ENCODE data around the gene CBX4. TPM values are rescaled to one million over a fixed set of nuclear protein-coding genes. Genes with fewer than 3 reads are reported as not detected.
A peak's percentile ranks its signal among the peaks of the same experiment; 100 is the strongest.

The CBX4 gene
- total RNA-seq, 1 donor from 2014 or later: 6.8 TPM

DNA sequence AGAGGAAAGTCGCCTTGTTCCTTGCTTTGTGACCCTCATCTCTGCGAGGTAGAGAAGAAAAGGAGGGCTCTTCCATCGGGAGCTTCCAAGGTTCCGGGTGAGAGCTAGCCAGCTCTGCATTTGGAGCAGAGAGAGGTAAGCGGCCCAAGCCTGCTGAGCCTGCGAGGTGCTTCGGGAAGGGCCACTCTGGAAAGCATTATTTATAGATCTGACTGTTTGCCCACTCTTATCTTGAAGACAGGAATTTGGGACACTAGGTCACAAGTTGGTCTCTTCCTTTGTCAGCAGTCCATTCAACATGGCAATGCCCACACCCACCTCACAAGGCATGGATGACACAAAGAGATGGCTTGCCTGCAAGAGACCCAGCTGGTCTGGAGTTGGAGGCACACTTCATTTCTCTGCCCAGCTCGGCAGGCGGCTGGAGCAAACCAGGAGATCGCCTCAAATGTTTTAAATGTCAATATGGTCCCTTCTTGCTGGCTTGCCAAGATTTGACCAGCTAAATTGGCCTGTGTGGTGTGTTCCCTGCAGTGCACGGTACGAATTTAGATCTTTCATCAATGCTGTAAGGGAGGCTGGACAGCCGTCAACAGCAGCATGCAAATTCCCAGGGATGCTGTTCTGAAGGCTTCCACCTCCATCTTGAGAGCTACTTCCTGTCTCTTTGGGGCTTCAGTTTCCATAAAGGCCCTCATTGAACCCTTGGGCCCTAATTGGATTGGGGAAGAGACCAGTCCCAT, 19.5 kb downstream of the CBX4 start:
- H3K36me3 Mint-ChIP-seq (ENCODE audit: low read depth, unreplicated experiment): peaks cover 5% of the 10 kb centered on the region
- DNase-seq (ENCODE audit: low spot score): no peak
- H3K9me3 Mint-ChIP-seq (ENCODE audit: unreplicated experiment): no peaks in the 10 kb centered on the region
- TF ChIP-seq, protein P1, sequence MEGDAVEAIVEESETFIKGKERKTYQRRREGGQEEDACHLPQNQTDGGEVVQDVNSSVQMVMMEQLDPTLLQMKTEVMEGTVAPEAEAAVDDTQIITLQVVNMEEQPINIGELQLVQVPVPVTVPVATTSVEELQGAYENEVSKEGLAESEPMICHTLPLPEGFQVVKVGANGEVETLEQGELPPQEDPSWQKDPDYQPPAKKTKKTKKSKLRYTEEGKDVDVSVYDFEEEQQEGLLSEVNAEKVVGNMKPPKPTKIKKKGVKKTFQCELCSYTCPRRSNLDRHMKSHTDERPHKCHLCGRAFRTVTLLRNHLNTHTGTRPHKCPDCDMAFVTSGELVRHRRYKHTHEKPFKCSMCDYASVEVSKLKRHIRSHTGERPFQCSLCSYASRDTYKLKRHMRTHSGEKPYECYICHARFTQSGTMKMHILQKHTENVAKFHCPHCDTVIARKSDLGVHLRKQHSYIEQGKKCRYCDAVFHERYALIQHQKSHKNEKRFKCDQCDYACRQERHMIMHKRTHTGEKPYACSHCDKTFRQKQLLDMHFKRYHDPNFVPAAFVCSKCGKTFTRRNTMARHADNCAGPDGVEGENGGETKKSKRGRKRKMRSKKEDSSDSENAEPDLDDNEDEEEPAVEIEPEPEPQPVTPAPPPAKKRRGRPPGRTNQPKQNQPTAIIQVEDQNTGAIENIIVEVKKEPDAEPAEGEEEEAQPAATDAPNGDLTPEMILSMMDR (IDR thresholded peaks at IDR 0.05; ENCODE audit: unreplicated experiment): no peak
- H3K27me3 Mint-ChIP-seq (ENCODE audit: unreplicated experiment): peaks cover 22% of the 10 kb centered on the region
- H3K27ac Mint-ChIP-seq (ENCODE audit: unreplicated experiment): no peak overlapping the region
- no peak overlapping the region for H3K4me3 Mint-ChIP-seq (ENCODE audit: unreplicated experiment)
- H3K4me1 Mint-ChIP-seq (ENCODE audit: unreplicated experiment): peaks cover 3% of the 10 kb centered on the region

DNA sequence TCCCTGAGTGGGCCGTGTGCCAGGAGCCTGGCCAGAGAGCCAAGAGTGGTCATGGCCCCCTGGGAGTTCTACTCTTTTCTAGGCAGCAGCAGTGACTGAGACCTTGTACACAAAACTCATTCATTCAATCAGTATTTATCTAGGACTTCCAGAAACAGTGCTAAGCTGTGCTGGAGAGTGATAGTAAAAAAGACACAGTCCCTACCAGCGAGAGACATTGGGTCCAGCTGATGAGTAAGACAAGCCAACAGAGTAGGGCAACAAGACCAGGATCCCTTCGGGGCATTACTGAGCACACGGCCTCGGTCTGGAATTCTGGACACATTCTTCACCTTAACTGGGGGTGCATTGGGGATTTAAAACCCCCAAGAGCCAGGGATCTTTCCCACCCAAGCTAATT, 20.2 kb downstream of the CBX4 start:
- TF ChIP-seq, protein P1 (IDR thresholded peaks at IDR 0.05; ENCODE audit: unreplicated experiment): no peak
- H3K27ac Mint-ChIP-seq (ENCODE audit: unreplicated experiment): no peak overlapping the region
- DNase-seq (ENCODE audit: low spot score): no peak
- no peaks in the 10 kb centered on the region for H3K36me3 Mint-ChIP-seq (ENCODE audit: low read depth, unreplicated experiment)
- peaks cover 26% of the 10 kb centered on the region for H3K27me3 Mint-ChIP-seq (ENCODE audit: unreplicated experiment)
- H3K9me3 Mint-ChIP-seq (ENCODE audit: unreplicated experiment): no peaks in the 10 kb centered on the region
- H3K4me3 Mint-ChIP-seq (ENCODE audit: unreplicated experiment): no peak overlapping the region
- peaks cover 3% of the 10 kb centered on the region for H3K4me1 Mint-ChIP-seq (ENCODE audit: unreplicated experiment)

DNA sequence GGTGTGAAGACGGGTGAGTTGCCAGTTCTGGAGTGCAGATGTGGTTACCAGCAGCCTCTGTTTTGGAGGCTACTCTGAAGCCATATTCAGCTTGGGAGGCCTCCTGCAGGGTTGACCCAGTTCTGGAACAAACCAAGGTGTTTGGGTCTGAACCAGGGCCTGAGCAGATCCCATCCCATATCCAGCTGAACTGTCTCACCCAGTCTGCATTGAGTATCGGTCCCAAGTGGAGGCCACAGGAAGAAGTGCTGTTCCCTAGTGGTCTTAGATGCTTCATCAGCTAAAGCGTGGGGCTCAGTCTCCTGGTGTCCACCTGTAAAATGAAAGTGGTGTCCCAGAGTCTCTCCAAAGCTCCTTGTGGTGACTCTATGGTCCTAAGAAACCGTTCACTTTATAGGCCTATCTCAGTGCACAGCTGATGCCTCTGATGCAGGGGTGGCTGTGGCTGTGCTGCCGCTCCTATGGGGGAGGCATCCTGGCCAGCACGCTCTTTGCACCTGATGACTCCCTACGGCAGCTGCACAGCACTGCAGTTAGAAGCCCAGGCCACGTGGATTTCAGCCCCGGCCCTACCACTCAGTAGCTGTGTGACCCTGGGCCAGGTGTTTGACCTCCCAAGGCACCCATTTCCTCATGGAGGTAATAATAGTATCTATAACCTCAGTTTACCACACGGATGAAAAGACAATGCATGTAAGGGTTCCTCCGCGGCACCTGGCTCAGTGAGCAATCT, 21.0 kb downstream of the CBX4 start:
- DNase-seq (ENCODE audit: low spot score): no peak
- no peak overlapping the region for H3K4me3 Mint-ChIP-seq (ENCODE audit: unreplicated experiment)
- H3K9me3 Mint-ChIP-seq (ENCODE audit: unreplicated experiment): no peaks in the 10 kb centered on the region
- H3K27ac Mint-ChIP-seq (ENCODE audit: unreplicated experiment): no peak overlapping the region
- peaks cover 24% of the 10 kb centered on the region for H3K27me3 Mint-ChIP-seq (ENCODE audit: unreplicated experiment)
- no peaks in the 10 kb centered on the region for H3K36me3 Mint-ChIP-seq (ENCODE audit: low read depth, unreplicated experiment)
- TF ChIP-seq, protein P1 (IDR thresholded peaks at IDR 0.05; ENCODE audit: unreplicated experiment): no peak
- peaks cover 3% of the 10 kb centered on the region for H3K4me1 Mint-ChIP-seq (ENCODE audit: unreplicated experiment)

DNA sequence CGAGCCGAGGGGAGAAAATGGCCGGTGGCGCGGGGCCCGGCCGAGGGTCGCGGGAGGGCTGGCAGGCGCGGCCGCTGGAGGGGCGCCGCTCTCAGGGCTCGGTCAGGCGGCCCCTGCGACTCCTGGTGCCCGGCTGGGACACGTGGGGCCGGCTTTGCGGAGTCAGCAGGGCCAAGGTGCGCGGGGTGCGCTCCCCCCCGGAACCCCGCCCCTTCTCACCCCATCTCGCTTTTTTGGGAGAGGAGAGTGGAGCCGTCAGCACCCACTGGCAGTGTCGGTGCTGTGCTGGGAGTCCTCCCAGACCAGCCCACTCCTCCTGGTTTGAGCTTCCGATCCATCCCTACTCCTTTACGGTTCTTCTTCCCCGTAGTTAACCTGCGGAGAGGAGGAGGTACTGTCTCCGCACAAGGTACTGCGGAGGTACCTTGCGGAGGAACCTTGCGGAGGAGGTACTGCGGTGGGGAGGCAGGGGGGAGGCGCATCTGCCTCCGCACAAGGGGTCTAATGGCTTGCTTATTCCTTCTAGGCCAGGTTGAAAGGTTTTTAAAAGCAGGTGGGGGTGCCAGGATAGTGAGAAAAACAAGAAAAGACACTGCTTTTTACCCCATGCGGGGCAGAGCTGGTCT, 23.3 kb downstream of the CBX4 start:
- DNase-seq (ENCODE audit: low spot score): peak; percentile 15
- TF ChIP-seq, protein P1 (IDR thresholded peaks at IDR 0.05; ENCODE audit: unreplicated experiment): no peak
- peaks cover 29% of the 10 kb centered on the region for H3K27me3 Mint-ChIP-seq (ENCODE audit: unreplicated experiment)
- no peak overlapping the region for H3K4me3 Mint-ChIP-seq (ENCODE audit: unreplicated experiment)
- no peaks in the 10 kb centered on the region for H3K36me3 Mint-ChIP-seq (ENCODE audit: low read depth, unreplicated experiment)
- H3K4me1 Mint-ChIP-seq (ENCODE audit: unreplicated experiment): peaks cover 6% of the 10 kb centered on the region
- no peak overlapping the region for H3K27ac Mint-ChIP-seq (ENCODE audit: unreplicated experiment)
- H3K9me3 Mint-ChIP-seq (ENCODE audit: unreplicated experiment): no peaks in the 10 kb centered on the region

Data from endothelial cell (in vitro differentiated cells).